ENCODE measurements around the gene CEP170B.
A peak's percentile ranks its signal among the peaks of the same experiment; 100 is the strongest.
"Not testable (repeated sequence)": the region's sequence is repeated elsewhere in the genome, so short reads cannot be mapped to it uniquely, and the experiment has no call there.

Gene CEP170B

DNA sequence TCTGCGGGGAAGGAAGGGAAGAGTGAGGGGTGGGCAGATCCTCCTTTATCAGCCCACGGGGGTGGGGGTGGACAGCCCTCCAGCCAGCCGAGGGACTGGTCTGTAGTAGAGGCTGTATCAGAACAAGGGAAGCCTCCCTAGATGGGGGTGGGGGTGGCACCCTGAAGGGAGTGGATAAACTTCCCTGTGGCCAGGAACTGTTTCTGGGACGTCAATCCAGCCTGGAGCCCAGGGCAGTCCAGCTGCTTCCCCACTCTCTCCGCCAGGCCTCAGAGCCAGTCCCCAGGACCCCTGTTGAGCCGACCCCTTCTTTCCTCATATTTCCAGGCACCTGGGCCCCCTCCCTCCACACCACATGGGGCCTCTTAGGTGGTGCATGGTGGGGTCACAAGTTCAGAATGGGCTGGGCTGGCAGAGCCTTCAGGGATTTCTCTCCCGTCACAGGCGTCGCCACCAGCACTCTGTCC lies 66.3 kb downstream of the CEP170B start:
- DNase-seq (ENCODE audit: low read depth, low spot score), result no peak

DNA sequence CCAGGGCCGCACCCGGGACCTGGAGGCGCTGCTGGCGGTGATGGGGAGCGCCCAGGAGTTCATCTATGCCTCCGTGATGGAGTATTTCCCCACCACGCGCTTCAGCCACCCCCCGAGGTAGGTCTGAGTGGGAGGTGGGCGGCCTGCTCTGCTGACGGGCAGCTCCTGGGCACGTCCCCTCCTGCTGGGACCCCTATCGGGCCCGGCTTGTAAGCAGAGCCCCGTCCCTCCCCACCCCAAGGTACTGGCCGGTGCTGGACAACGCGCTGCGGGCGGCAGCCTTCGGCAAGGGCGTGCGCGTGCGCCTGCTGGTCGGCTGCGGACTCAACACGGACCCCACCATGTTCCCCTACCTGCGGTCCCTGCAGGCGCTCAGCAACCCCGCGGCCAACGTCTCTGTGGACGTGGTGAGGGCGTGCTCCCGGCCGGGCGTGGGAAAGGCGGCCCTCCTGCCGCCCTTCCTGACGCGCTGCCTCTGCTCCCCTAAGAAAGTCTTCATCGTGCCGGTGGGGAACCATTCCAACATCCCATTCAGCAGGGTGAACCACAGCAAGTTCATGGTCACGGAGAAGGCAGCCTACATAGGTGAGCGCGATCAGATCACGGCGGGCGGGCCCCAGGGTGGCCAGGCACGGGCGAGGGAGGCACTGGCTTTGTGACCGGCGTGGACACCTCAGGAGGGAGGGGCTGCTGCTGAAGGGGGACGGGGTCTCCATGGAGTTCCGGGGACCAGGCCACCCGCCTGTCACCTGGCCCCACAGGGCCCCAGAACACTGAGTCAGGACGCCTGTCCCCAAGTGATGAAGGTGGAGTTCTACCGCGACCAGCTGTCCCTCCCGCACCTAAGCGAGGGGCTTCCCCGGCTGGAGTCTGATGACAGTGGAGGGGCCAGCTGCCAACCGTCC lies 67.0 kb downstream of the CEP170B start:
- peak; percentile 33 for DNase-seq (ENCODE audit: low read depth, low spot score)

DNA sequence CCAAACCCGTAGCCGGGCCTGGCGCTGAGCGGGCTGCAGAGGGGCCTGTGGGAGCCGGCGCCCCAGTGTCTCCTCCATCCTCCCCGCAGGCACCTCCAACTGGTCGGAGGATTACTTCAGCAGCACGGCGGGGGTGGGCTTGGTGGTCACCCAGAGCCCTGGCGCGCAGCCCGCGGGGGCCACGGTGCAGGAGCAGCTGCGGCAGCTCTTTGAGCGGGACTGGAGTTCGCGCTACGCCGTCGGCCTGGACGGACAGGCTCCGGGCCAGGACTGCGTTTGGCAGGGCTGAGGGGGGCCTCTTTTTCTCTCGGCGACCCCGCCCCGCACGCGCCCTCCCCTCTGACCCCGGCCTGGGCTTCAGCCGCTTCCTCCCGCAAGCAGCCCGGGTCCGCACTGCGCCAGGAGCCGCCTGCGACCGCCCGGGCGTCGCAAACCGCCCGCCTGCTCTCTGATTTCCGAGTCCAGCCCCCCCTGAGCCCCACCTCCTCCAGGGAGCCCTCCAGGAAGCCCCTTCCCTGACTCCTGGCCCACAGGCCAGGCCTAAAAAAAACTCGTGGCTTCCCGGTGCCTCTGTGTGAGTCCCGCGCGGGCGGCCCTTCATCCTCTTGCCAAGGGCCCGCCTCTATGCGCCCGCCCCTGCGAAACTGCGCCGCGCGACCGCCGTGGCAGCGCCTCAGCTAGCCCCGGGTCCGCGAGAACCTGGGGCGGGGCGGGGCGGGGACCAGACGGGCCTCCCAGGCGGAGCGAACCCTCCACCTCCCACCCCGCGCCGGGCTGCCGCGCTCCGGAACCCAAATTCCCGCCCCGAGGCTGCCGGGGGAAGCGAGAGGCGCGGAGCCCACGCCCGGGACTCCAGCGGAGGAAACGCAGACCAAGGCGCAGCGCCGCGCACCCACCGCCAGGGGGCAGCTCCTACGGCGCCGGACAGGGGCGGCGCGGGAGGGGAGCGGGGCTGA lies 67.9 kb downstream of the CEP170B start:
- peak; percentile 93 for DNase-seq (ENCODE audit: low read depth, low spot score)

DNA sequence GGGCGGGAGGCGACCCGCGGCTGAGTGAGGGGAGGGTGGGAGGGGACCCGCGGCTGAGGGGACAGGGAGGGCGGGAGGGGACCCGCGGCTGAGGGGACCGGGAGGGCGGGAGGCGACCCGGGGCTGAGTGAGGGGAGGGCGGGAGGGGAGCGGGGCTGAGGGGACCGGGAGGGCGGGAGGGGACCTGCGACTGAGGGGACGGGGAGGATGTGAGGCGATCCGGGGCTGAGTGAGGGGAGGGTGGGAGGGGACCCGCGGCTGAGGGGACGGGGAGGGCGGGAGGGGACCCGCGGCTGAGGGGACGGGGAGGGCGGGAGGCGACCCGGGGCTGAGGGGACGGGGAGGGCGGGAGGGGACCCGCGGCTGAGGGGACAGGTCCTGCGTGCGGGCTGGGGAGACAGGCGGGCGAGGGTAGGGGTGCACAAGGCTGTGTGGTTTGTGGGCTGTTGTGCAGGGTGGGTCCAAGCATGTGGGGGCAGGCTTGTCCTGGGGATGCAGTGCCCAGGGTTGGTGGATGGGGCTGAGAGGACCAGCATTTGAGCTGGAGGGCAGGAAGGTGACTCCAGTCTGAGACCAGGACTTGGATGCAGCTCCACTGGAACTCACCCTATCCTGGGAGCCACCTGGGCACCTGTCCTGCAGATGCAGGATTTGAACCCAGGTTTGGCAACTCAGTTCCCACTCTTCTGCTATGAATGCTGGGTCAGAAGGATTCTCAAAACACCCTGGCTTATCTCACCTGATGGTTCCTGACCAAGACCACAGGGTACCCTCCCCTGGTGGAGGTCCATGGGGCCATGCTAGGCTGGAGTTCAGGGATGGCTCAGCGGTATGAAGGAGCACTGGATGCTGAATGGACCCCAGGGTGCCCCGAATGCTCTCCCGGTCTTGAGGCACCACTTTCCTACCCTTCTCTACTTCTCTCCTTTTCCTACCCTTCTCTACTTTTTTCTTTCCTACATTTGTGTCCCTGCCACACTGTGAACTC lies 69.0 kb downstream of the CEP170B start:
- no peak for DNase-seq (ENCODE audit: low read depth, low spot score)

DNA sequence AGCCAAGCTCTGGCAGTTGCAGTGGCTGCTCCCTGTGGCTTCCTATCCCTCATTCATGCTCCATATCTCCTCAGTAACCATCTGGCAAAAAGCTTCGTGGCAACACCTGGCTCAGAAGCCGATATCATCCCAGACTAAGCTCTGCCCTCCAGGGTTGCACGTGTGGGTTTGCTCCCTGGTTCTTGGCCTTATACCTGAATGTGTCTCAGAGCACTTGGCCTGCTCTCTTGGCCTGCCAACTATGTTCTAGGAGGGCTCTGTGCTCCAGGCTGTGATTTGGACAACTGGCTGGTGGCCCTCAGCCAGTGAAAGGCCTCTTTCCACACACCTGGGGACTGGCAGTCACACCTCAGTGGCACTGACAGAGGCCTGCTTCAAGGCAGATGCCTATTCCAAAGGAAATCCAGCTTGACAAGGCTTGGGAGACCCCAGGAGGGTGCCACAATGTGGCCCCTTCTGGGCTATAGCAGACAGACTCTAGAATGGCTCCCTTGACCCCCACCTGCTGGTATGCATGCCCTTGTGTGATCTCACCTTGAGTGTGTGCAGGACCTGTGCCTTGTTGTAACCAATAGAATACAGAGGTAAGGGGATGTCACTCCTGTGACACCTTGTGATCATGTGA lies 70.1 kb downstream of the CEP170B start:
- no peak for DNase-seq (ENCODE audit: low read depth, low spot score)

DNA sequence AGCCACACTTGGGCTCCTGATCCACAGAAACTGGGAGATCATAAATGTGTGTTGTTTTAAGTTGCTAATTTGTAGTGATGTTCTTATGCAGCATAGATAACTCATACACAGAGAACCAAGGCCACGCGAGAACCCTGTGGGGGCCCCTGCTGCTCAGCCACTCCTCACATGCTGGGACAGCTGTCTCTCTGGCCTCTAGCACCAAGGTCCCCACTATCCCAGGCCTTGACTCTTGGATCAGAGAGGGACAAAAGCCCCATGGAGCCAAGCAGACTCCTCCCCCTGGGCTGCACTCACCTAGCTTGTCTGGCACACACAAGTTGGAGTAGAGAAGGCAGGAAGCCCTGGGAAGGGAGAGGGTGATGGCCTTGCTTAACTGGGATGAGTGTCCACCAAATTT lies 70.9 kb downstream of the CEP170B start:
- no peak for DNase-seq (ENCODE audit: low read depth, low spot score)

DNA sequence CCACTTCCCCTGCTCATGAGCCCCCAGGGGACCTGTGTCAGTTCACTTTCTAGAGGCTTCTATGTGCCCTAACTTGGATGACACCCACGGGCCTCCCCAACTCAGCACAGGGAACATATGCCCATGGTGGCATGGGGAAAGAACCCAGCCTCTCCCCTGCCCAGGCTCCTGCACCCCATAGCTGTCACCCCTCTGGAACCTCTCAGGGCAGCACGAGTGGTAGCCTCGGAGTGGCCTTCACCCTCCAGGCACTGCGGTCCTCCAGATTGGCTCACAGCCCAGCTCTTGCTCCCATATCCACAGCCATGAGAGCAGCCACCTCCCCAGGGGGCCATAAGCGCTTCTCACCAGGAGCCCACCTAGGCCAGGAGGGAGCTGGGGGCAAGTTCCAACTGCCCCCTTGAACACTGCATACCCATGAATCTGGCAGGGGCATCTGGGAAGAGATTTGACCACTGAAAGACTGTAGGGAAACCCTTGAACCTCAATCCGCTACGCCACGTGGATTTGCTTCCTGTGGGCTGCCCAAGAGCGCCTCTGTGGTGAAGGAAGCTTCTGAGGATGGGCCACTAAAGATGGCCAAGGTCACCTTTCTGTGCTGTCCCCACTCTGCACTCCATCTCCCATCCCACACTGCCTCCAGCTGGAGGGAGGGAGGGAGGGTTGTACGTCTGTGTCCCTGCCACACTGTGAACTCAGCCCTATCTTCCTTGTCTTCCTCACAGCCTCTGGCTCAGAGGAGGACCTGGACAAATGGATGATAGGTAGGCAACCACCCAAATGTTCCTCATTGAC lies 71.5 kb downstream of the CEP170B start:
- DNase-seq (ENCODE audit: low read depth, low spot score), result no peak

DNA sequence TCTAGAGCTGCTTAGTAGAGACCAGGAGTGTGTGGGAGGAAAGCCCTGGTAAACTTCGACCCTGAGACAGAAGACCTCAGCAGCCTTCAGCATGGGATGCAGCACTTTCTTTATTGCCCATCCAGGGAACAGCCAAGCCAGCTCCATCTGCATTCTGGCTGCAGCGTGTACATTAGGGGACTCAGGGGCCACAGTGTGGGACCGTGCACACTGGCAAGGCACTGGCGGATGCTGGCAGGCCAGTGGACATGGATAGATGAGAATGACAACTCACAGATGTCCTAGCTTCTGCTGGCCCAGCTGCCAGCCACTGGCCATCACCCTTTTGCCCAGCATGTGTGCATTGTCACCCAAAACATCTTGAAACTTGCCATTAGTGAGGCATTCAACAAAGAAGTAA lies 72.1 kb downstream of the CEP170B start:
- DNase-seq (ENCODE audit: low read depth, low spot score), result no peak

DNA sequence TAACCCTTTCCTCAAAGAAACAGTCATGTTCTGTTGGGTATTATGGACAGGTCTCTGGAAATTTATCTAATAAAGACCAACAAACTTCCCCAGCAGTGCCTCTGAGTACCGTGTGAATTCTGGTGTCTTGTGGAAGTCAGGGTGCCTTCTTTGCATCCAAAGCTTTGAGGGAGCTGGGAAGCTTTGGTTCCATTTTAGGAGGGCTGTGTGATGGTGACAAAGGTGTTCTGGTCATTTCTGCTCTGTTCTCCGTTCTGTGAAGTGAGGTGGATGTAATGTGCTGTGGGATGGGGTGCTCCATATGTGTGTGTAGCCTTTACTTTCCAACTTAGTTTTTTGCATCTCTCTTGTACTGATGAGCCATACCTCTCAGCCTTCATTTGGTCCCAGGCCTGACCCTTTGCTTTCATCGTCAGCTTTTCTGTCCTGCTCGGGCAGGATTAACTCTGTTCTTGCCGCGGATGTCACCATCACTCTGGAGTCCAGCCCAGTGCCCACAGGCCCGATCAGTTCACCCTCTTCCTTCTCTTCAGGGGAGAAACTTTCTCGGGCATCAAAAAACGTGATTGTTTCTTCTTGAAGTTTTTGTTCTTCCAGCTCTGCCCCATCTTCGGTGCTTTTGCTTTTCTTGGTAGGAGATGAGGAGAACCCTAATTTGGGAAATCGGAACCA lies 72.8 kb downstream of the CEP170B start:
- no peak for DNase-seq (ENCODE audit: low read depth, low spot score)

DNA sequence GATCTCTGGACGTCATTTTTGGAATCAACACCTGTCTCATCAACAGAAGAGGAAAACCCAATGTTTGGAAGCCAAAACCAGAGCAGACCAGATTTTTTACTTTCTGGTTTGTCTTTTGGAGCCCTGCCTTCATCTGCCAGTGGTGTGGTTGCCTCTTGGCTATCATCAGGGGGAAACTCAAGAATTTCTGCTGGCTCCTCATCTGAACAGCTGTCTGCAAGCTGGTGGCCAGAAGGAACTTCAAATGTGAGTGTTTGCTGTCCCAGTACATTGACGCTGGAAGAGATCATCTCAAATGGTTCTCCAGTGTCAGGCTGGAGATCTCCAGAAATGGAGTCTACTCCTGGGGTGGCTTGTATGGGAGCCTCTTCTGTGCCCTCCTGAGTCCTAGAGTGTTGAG lies 73.4 kb downstream of the CEP170B start:
- no peak for DNase-seq (ENCODE audit: low read depth, low spot score)

DNA sequence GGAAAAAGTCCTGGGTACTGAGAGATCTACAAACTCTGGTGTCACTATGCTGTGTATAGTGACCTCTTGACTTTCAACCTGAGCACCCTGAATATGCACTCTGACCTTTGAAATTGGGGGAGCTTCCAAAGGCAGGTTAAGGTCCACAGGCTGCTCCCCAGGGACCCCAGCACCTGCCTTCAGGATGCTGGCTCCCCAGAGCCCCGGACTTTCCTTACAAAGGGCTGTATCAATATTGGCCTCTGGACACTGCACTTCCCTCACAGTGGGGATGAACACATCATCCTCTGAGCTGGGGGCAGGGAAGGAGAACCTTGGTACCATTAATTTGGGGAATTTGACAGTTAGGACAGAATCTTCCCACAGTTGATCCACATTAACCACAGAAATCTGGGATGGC lies 73.9 kb downstream of the CEP170B start:
- DNase-seq (ENCODE audit: low read depth, low spot score), result no peak

DNA sequence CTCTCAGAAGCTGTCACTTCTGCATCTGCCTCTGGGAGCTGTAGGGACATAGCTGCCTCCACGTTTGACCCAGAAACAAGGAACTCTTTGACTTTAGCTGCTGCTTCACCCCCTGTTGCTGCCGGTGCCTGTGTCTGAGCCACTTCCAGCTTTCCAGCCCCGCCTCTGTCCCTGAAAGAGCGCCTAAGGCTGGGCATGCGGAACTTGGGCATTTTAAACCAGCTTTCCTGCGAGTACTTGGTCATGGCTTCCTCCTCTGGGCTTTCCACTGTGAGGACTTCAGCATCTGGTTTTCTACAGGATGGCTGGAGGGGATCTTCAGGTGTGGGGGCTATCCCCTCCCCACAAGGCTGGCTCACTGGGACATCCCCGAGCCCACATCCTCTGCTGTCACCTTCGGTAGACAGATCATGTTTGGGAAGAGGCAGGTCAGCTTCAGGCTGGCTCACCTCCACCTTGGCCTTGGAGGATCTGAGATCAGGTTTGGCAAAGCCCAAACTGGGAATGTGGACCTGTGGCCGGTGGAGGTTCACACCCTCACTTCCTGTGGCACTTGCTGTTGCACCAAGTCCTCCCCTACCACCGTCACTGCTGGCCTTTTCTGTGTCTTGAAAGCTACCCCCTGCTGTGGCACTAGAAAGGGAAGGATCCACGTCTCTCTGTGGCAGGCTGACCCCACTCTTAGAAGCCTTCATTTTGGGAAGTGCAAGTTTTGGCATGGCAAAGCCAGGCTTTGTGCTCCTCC lies 74.8 kb downstream of the CEP170B start:
- DNase-seq (ENCODE audit: low read depth, low spot score), result no peak

DNA sequence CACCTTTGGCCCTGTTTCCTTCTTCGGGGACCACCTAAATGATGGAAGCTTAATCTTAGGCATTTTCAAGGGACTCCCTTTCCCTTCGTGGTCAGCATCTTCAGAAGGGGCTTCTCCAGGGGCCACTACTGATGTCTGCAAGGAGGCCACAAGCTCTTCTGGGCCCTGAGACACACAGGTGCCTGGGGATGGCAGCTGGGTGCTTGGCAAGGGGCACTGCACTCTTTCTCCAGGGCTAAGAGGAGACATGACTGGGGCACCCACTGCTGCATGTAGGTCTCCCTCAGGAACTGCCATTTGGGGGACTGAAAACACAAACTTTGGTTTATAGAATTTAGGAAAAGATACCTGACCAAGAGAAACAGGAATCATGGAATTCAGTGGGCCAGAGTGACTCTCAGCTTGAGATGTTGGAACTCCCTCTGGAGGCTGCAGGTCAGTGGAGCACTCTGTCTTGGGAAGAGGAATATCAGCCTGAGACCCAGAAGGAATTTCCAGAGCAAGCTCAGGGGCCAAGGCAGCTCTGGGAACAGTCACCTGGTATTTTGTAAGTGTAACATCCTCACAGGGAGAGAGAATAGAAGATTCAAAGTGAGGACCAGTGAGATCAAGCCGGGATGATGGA lies 75.6 kb downstream of the CEP170B start:
- no peak for DNase-seq (ENCODE audit: low read depth, low spot score)

DNA sequence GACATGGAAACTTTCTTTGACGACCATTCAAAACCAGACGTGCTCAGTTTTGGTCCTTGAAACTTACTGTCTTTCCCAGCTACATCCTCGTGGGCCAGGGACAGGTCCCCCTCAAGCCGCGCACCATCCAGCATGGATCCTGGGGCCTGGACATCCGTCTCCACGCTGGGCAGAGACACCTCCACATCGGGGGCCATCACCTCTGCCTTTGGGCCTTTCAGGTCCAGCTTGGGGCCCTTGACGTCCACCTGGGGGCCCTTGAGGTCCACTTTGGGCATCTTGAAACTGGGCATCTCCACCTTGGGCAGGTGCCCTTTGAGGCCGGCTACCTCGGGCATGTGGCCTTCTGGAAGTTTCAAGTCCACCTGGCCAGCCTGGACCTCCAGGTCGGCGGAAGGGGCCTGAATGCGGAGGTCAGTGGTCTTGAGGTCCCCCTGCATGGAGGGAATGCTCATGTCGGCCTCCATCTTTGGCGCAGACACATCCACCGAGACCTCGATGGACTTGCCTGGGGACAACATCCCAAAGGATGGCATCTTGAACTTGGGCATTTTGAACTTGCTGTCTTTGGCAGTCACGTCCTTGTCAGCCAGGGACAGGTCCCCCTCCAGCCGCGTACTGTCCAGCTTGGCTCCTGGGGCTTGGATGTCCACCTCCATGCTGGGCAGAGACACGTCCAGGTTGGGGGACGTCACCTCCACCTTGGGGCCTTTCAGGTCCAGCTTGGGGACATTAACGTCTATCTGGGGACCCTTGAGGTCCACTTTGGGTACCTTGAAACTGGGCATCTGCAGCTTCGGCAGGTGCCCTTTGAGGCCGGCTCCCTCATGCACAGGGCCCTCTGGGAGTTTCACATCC lies 76.7 kb downstream of the CEP170B start:
- DNase-seq (ENCODE audit: low read depth, low spot score), result no peak

DNA sequence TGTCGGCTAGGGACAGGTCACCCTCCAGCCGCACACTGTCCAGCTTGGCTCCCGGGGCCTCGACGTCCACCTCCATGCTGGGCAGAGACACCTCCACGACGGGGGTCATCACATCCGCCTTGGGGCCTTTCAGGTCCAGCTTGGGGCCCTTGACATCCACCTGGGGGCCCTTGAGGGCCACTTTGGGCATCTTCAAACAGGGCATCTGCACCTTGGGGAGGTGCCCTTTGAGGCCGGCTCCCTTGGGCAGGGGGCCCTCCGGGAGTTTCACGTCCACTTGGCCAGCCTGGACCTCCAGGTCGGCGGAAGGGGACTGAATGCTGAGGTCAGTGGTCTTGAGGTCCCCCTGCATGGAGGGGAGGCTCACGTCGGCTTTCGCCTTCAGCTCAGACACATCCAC lies 77.5 kb downstream of the CEP170B start:
- DNase-seq (ENCODE audit: low read depth, low spot score), result no peak

DNA sequence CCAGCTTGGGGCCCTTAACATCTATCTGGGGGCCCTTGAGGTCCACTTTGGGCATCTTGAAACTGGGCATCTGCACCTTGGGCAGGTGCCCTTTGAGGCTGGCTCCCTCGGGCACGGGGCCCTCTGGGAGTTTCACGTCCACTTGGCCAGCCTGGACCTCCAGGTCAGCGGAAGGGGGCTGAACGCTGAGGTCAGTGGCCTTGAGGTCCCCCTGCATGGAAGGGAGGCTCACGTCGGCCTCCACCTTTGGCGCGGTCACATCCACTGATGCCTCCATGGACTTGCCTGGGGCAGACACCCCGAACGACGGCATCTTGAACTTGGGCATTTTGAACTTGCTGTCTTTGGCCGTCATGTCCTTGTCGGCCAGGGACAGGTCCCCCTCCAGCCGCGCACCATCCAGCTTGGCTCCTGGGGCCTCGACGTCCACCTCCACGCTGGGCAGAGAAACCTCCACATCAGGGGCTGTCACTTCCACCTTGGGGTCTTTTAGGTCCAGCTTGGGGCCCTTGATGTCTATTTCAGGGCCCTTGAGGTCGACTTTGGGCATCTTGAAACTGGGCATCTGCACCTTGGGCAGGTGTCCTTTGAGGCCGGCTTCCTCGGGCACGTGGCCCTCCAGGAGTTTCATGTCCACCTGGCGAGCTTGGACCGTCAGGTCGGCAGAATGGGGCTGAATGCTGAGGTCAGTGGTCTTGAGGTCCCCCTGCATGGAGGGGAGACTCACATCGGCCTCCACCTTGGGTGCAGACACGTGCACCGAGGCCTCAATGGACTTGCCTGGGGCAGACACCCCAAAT lies 78.3 kb downstream of the CEP170B start:
- not testable (repeated sequence) for DNase-seq (ENCODE audit: low read depth, low spot score)

DNA sequence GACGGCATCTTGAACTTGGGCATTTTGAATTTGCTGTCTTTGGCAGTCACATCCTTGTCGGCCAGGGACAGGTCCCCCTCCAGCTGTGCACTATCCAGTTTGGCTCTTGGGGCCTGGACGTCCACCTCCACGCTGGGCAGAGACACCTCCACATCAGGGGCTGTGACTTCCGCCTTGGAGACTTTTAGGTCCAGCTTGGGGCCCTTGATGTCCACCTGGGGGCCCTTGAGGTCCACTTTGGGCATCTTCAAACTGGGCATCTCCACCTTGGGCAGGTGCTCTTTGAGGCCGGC lies 78.9 kb downstream of the CEP170B start:
- not testable (repeated sequence) for DNase-seq (ENCODE audit: low read depth, low spot score)
